Heart left ventricle (tissue), 13 donors: ENCODE measurements around the gene GRIK5.

Experiments
- CTCF ChIP-seq, 12 donors: fragments of 200-600 bp; sonication (generic) in 4 of 12; IDR thresholded peaks; one replicate each; pipeline versions ENCODE4 v1.5.0 to v1.8.0; 2018 to 2022; ENCODE audit warnings: antibody characterized with exemption in 12 of 12, mild to moderate bottlenecking in 5 of 12
- POLR2A ChIP-seq, 2 donors: fragments of 450-650 bp; IDR thresholded peaks; one replicate each; pipeline ENCODE4 v1.6.1; 2017; ENCODE audit warnings: antibody characterized with exemption in 2 of 2, mild to moderate bottlenecking in 2 of 2, moderate library complexity in 2 of 2
- donor health status: ischemic (EF 13 %, LVEDD 7.1; RV severe dilation, severe dysfunction).
- donor health status: DM: no; HTN: yes; CAD: no.
- donor health status: DM: no; HTN: no; CAD: no.
- donor health status: ischemic (EF 25% LVEDD 6.9; RV normal size, moderate dysfunction).
- donor health status: ischemic (EF 25% LVEDD 5.7; RV mildly dilated, moderate dysfunction).
- donor health status: ischemic (EF 35%, LVEDD 5.7; RV mildly dilated, moderate dysfunction).
- donor health status: nonischemic (EF 11% LVEDD 7.7; RV severe dilation, severe dysfunction).
- donor health status: DM: yes; HTN: yes; CAD: no.
- donor health status: PGD.
- donor health status: ischemic (EF 29% LVEDD 5.4; RV normal size, mild dysfunction).
- donor health status: nonischemic (EF 23%, LVEDD 6.1; RV moderate dilation, normal function).

GRCh38 chr19:41981724-41982123, 88.3 kb downstream of the GRIK5 start:
- no peak for TF ChIP-seq CTCF (IDR thresholded peaks at IDR 0.05)
- TF ChIP-seq POLR2A (IDR thresholded peaks at IDR 0.05), result no peak
